ENCODE results near the gene LRFN2.

LRFN2 gene

DNA sequence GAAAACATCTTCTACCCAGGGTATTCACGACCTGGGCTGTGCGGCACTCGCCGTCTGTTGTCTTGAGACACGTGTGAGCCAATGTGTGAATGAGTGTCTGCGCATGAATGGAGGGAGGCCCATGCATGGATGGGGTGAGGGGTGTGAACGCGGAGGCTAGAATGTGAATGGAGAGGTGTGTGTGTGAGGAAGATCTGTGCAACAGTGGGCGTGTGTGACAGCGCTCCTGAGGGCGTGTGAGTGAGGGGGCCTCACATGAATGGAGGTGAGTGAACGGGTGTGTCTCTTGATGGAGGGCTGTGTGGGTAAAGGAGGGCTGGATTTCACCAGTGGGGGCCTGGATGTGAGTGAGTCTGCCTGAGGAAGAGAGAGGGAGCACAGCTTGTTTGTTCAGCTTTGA lies 146.0 kb downstream of the LRFN2 start:
- DNase-seq (ENCODE audit: low spot score), result no peak
- in situ Hi-C loops (cut with MboI; ENCODE audit: low pct_unique_long_range_greater_than_20kb, low sequenced_read_pairs, unreplicated experiment), result no loop called here

DNA sequence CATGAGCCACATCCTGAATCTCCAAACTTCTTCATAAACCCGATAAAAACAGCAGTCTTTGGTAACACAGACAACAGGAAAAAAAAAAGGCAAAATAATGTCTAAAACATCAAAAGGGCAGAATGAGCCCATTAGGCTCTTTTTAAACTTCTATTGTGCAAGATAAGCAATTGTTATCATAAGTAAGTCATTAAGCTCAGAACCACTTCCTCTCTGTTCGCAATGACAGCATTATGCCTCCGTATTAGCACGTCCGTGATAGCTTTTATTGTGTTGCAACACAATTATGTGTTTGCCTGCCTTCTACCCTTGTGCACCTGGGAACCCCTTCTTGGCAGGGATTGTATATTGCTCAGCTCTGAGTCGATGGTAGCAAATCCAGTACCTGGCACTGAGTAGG lies 147.1 kb downstream of the LRFN2 start:
- in situ Hi-C loops (cut with MboI; ENCODE audit: low pct_unique_long_range_greater_than_20kb, low sequenced_read_pairs, unreplicated experiment), result no loop called here
- TF ChIP-seq, protein P1, sequence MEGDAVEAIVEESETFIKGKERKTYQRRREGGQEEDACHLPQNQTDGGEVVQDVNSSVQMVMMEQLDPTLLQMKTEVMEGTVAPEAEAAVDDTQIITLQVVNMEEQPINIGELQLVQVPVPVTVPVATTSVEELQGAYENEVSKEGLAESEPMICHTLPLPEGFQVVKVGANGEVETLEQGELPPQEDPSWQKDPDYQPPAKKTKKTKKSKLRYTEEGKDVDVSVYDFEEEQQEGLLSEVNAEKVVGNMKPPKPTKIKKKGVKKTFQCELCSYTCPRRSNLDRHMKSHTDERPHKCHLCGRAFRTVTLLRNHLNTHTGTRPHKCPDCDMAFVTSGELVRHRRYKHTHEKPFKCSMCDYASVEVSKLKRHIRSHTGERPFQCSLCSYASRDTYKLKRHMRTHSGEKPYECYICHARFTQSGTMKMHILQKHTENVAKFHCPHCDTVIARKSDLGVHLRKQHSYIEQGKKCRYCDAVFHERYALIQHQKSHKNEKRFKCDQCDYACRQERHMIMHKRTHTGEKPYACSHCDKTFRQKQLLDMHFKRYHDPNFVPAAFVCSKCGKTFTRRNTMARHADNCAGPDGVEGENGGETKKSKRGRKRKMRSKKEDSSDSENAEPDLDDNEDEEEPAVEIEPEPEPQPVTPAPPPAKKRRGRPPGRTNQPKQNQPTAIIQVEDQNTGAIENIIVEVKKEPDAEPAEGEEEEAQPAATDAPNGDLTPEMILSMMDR (IDR thresholded peaks at IDR 0.05; ENCODE audit: extremely low read depth, insufficient read depth, missing control alignments), result no peak
- no peak for DNase-seq (ENCODE audit: low spot score)

More for the DNA sequence above, 146.0 kb downstream of the LRFN2 start:
- TF ChIP-seq, protein P1 (IDR thresholded peaks at IDR 0.05; ENCODE audit: extremely low read depth, insufficient read depth, missing control alignments), result no peak

DNA sequence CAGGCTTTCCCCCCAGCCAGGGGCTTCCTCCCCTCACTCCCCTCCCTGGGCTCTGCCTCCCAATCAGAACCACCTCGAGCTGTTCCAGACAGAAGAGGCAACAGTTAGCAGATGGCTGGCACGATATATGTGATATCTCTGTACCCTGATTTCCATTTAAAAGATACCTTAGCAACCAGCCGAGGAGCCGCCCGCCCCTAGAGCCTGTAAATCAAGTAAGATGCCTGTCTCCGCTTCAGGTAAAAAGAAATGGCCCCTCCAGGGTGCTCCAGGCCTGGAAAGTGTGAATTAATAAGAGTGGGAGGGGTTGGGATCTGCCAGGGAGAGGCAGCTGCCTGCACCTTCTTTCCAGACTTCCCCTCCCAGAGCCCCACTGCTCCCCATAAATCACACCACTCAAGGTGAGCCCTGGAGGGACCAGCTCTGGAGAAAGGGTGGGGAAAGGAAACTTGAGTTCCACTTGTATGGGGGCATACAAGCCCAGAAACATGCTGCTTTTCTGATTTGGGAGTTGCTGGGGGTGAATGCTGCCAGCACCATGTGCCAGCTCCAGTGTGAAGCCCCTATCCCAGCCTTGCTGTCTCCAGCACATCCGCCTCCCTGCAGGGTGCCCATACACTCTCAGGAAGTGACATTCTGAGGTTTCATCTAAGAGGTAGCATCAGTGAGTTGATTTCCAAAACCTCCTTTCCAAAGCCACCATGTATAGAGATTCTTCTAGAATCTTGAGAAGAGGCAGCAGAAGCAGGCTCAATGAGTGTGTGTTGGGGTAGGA lies 148.0 kb downstream of the LRFN2 start:
- in situ Hi-C loops (cut with MboI; ENCODE audit: low pct_unique_long_range_greater_than_20kb, low sequenced_read_pairs, unreplicated experiment), result no loop called here
- no peak for DNase-seq (ENCODE audit: low spot score)
- TF ChIP-seq, protein P1 (IDR thresholded peaks at IDR 0.05; ENCODE audit: extremely low read depth, insufficient read depth, missing control alignments), result no peak

DNA sequence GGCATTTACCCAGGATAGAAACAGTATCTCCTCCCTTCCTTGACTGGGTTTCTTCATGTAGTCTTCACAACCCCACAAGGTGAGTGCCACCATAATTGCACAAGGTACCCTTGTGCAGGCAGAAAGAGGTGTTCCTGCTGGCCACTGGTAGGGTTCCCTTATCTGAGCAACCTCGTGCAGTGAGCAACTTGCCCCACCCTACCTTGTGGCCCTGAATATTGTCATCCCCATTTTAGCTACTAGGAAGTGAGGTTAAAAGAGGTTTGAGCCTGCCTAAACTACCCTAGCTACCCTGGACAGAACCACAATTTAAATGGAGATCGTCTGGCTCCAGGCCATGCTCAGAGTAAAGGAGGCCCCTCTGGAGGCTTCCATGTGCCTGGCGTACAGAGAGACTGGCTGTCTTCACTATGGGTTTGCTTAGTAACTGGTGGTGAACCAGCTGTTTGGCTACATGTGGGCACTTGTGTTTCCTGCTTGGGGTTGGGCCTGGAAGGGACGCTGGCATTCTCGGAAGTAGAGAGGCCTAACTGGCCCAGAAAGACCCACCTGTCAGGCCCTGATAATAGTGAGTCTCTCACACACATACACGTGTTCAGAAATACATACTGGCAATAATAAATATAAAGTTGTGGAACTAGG lies 148.8 kb downstream of the LRFN2 start:
- TF ChIP-seq, protein P1 (IDR thresholded peaks at IDR 0.05; ENCODE audit: extremely low read depth, insufficient read depth, missing control alignments), result no peak
- no peak for DNase-seq (ENCODE audit: low spot score)
- in situ Hi-C loops (cut with MboI; ENCODE audit: low pct_unique_long_range_greater_than_20kb, low sequenced_read_pairs, unreplicated experiment), result no loop called here

DNA sequence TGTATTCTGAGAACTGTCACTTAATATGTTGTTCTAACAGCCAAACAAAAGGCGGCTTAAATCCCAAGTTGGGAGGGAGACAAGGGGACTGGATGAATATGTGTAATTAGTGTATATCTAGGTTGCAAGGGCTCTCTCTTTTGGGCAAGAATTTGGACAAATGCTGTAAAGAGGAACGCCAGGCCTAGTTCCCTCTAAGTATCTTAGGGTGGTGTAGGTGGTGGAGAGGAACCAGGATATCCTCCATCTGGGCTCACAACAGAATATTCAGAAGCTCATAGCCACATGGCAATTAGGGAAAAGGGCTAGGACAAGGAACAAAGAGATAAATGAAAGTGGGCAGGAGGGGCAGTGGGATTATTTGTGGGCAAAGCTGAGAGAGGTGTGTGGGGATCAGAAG lies 149.5 kb downstream of the LRFN2 start:
- TF ChIP-seq, protein P1 (IDR thresholded peaks at IDR 0.05; ENCODE audit: extremely low read depth, insufficient read depth, missing control alignments), result no peak
- in situ Hi-C loops (cut with MboI; ENCODE audit: low pct_unique_long_range_greater_than_20kb, low sequenced_read_pairs, unreplicated experiment), result no loop called here
- no peak for DNase-seq (ENCODE audit: low spot score)

DNA sequence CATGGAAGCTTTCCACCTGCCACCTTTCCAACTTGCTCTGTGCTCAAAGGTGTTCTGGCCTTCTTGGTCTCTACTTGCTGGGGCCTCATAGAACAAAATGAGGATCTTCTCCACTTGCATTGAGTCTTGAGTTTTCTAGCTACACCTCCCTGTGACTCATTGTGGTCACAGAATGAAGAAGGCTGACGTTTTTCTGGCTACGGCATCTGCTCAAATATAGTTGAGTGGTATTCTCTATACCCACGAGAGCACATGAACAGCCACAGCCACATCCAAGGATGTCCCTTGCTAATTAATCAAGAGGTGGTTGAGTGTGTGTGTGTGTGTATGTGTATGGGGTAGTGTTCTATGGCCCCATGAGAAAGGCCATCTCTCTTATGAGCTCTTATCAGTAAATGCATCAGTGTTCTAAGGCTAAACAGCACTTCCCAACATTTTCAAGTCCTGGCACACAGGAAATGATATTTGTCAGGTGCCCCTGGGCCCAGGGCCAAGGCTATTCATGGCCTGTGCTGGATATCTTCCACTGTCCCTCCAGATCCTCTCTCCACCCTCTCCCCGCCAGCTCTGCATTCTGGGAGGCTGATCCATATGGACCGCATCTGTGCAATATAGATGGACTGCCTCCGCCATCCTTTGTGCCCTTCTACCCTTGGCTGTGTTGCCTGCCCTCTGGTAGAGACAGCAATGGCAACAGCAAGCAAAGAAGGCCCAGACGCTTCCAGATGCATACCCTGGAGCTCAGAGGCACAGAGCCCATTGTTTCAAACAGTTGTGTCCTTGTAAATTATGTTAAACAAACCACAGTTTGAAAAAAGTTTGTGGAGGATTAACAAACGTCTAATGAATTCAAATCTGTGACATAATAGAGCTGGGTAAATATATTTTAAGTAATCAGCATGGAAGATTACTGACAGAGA lies 150.2 kb downstream of the LRFN2 start:
- TF ChIP-seq, protein P1 (IDR thresholded peaks at IDR 0.05; ENCODE audit: extremely low read depth, insufficient read depth, missing control alignments), result no peak
- in situ Hi-C loops (cut with MboI; ENCODE audit: low pct_unique_long_range_greater_than_20kb, low sequenced_read_pairs, unreplicated experiment), result no loop called here
- DNase-seq (ENCODE audit: low spot score), result no peak

Measured in GM13977 (cell line).